ENCODE measurements around the gene MIEF2. TPM values are rescaled to one million over a fixed set of nuclear protein-coding genes. Genes with fewer than 3 reads are reported as not detected.

The MIEF2 gene
- total RNA-seq, 1 donor from 2014 or later: 48.0 TPM

DNA sequence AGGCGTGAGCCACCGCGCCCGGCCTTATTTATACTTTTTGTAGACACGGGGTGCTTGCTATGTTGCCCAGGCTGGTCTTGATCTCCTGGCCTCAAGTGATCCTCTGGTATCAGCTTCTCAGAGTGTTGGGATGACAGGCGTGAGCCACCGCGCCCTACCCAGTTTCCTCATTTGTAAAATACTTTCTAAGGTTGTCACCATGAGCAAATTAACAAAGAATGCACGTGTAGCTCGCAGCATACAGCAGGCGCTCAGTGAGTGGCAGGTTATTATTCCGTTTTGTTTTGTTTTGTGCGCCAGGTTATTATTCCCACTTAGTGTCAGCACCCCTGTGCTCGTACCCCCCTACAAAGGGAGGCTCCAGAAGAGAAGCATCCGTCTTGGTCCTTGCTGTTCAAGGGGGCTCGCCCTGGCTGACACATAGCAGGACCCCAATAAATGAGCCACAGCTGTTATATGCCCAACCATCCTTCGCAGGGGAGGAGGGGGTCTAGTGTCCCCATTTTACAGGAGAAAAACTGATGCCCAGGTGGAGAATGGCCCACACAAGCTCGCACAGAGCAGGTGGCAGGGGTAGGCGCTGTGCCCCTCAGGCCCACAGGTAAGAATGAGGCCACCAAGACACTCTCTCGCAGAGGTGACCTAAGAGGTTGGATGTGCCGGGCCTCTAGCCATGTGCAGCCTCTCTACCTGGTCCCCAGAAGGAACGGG is 686 bp upstream of the MIEF2 start:
- no peak for DNase-seq (ENCODE audit: low read depth)

DNA sequence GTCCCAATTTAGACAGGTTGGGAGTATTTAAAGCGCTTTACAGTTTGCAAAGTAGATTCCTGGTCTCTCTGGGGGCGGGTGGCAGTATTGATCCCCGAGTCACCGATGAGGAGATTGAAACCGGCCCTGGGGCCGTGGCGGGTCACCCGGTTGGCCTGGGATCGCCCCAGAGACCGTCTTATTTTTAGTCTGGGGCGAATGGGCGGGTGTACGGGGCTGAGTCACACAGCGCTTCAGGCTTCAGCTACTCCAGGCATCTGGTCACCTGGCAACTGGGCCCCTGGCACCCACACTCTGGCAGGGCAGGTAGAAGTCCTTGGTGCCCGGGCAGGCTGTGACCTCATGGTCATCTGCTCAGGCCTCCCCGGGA is 669 bp downstream of the MIEF2 start:
- TF ChIP-seq, protein P1, sequence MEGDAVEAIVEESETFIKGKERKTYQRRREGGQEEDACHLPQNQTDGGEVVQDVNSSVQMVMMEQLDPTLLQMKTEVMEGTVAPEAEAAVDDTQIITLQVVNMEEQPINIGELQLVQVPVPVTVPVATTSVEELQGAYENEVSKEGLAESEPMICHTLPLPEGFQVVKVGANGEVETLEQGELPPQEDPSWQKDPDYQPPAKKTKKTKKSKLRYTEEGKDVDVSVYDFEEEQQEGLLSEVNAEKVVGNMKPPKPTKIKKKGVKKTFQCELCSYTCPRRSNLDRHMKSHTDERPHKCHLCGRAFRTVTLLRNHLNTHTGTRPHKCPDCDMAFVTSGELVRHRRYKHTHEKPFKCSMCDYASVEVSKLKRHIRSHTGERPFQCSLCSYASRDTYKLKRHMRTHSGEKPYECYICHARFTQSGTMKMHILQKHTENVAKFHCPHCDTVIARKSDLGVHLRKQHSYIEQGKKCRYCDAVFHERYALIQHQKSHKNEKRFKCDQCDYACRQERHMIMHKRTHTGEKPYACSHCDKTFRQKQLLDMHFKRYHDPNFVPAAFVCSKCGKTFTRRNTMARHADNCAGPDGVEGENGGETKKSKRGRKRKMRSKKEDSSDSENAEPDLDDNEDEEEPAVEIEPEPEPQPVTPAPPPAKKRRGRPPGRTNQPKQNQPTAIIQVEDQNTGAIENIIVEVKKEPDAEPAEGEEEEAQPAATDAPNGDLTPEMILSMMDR (conservative IDR thresholded peaks at IDR 0.05; ENCODE audit: low read depth, low read length): no peak
- peak overlapping the region; percentile 85 for H3K4me3 ChIP-seq (ENCODE audit: low read depth, low read length)
- peak; percentile 60 for DNase-seq (ENCODE audit: low read depth)

More for the DNA sequence above, 686 bp upstream of the MIEF2 start:
- peak overlapping the region; percentile 85 for H3K4me3 ChIP-seq (ENCODE audit: low read depth, low read length)
- TF ChIP-seq, protein P1 (conservative IDR thresholded peaks at IDR 0.05; ENCODE audit: low read depth, low read length): no peak

DNA sequence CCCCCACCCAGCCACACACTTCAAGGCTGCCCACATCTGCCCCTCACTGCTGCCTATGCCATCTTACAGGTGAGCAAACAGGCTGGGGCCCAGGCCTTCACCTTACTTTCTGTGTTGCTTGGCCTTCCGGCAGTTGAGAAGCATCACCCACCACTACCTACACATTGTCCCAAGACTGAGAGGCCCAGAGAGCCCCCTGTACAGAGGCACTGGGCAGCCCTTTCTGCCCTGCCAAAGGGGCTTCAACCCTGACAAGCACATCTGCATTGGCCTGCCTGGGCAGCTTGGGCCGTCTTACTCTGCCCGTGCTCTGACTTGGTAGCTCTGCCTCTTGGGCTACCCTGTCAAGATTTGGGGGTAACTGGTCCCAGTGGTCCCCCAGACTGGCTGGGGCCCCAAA is 1.2 kb downstream of the MIEF2 start:
- H3K4me3 ChIP-seq (ENCODE audit: low read depth, low read length): peak overlapping the region; percentile 85
- no peak for DNase-seq (ENCODE audit: low read depth)
- TF ChIP-seq, protein P1 (conservative IDR thresholded peaks at IDR 0.05; ENCODE audit: low read depth, low read length): no peak

DNA sequence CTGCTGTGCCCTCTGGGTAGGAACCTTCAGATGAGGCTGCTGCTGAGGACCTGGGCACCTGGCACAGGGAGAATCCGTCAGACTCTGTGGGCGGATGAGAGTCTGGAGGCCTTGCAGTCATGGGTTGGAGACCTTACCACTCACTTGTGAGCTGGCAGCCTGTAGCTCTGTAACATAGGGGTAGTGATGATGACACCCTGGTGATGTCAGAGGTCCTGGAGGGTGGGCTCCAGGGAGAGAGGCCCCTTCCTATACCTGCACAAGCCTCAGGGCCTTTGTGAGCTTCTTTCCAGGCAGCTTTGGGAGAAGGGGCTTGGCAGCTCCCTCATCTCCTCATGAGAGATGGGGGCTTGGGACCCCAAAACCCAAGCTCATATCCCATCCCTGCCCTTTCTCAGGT is 1.6 kb downstream of the MIEF2 start:
- DNase-seq (ENCODE audit: low read depth): no peak
- no peak overlapping the region for H3K4me3 ChIP-seq (ENCODE audit: low read depth, low read length)
- TF ChIP-seq, protein P1 (conservative IDR thresholded peaks at IDR 0.05; ENCODE audit: low read depth, low read length): no peak

DNA sequence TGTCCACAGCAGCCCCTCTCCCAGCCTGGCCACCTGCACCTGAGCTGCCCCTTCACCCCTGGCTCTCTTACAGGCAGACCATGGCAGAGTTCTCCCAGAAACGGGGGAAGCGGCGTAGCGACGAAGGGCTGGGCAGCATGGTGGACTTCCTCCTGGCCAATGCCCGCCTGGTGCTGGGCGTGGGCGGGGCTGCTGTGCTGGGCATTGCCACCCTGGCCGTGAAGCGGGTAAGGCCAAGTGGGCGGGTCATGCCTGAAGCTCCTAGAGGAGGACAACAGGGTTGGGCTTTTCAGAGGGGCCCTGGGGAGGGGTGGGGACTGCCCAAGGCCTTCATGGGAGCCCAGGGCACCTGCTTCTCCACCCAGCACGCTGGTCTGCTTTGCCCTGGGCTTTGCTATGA is 2.2 kb downstream of the MIEF2 start:
- H3K4me3 ChIP-seq (ENCODE audit: low read depth, low read length): no peak overlapping the region
- TF ChIP-seq, protein P1 (conservative IDR thresholded peaks at IDR 0.05; ENCODE audit: low read depth, low read length): no peak
- DNase-seq (ENCODE audit: low read depth): no peak

DNA sequence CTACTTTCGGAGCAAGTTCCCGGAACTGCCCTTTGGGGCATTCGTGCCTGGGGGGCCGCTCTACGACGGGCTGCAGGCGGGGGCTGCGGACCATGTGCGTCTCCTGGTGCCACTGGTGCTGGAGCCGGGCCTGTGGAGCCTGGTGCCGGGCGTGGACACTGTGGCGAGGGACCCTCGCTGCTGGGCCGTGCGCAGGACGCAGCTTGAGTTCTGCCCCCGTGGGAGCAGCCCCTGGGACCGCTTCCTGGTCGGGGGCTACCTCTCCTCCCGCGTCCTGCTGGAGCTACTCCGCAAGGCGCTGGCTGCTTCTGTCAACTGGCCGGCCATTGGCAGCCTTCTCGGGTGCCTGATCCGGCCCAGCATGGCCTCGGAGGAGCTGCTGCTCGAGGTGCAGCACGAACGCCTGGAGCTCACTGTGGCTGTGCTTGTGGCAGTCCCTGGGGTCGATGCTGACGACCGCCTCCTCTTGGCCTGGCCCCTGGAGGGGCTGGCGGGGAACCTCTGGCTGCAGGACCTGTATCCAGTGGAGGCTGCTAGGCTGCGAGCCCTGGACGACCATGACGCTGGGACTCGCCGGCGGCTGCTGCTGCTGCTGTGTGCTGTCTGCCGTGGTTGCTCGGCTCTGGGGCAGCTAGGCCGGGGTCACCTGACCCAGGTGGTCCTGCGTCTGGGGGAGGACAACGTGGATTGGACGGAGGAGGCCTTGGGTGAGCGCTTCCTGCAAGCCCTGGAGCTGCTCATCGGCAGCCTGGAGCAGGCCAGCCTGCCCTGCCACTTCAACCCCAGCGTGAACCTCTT is 3.6 kb downstream of the MIEF2 start:
- TF ChIP-seq, protein P1 (conservative IDR thresholded peaks at IDR 0.05; ENCODE audit: low read depth, low read length): no peak
- no peak for DNase-seq (ENCODE audit: low read depth)

More for the DNA sequence above, 3.6 kb downstream of the MIEF2 start:
- no peak overlapping the region for H3K4me3 ChIP-seq (ENCODE audit: low read depth, low read length)

Measured in epithelial cell of proximal tubule (primary cell).